ENCODE measurements around the gene LAMB3. TPM values are rescaled to one million over a fixed set of nuclear protein-coding genes. Genes with fewer than 3 reads are reported as not detected.
A peak's percentile ranks its signal among the peaks of the same experiment; 100 is the strongest.

LAMB3 gene
- total RNA-seq, 6 donors from 2014 or later = 26.2 to 146 (median 79.6) TPM

GRCh38 chr1:209662879-209663327, 10.7 kb upstream of the LAMB3 start:
- H3K36me3 ChIP-seq = no peaks in the 10 kb centered on the region
- H3K4me1 ChIP-seq = peaks cover 0 to 11% (median 0%) of the 10 kb centered on the region in 4 donors
- no peak for TF ChIP-seq EP300 (IDR thresholded peaks at IDR 0.05)
- no peak for TF ChIP-seq POLR2AphosphoS5 (IDR thresholded peaks at IDR 0.05)
- no peak for TF ChIP-seq POLR2A (IDR thresholded peaks at IDR 0.05)
- TF ChIP-seq, protein P1, sequence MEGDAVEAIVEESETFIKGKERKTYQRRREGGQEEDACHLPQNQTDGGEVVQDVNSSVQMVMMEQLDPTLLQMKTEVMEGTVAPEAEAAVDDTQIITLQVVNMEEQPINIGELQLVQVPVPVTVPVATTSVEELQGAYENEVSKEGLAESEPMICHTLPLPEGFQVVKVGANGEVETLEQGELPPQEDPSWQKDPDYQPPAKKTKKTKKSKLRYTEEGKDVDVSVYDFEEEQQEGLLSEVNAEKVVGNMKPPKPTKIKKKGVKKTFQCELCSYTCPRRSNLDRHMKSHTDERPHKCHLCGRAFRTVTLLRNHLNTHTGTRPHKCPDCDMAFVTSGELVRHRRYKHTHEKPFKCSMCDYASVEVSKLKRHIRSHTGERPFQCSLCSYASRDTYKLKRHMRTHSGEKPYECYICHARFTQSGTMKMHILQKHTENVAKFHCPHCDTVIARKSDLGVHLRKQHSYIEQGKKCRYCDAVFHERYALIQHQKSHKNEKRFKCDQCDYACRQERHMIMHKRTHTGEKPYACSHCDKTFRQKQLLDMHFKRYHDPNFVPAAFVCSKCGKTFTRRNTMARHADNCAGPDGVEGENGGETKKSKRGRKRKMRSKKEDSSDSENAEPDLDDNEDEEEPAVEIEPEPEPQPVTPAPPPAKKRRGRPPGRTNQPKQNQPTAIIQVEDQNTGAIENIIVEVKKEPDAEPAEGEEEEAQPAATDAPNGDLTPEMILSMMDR (IDR thresholded peaks at IDR 0.05) = no peak
- WGBS, 2 donors = 88 to 97% methylated on average over 3 of the region's 3 CpGs
- ATAC-seq (ENCODE audit: low FRiP score in 2 of 2) (no peak), DNase-seq (no peak)
- H3K27me3 ChIP-seq = no peaks in the 10 kb centered on the region
- no peaks in the 10 kb centered on the region for H3K9me3 ChIP-seq
- no peak overlapping the region for H3K27ac ChIP-seq
- H3K4me3 ChIP-seq = no peak overlapping the region

DNA sequence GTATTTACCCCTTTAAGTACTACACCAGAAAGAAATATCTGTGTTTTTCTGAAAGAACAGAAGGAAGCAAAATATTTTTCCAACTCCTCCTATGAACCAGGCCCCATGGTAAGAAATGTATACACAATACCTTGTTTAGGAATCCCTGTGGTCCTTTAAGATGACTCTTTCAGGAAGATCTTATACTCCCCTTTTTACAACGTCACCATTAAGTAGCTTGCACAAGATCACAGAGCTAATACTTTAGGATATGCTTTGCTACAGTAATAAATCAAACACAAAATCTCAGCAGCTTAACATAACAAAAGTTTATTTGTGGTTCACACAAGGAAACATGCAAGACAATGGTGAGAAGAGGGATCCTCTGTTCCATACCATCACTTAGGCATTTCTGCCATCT, 8.8 kb upstream of the LAMB3 start:
- TF ChIP-seq, protein P1 (IDR thresholded peaks at IDR 0.05) = no peak
- no peak for TF ChIP-seq POLR2A (IDR thresholded peaks at IDR 0.05)
- no peak for TF ChIP-seq POLR2AphosphoS5 (IDR thresholded peaks at IDR 0.05)
- no peak for TF ChIP-seq EP300 (IDR thresholded peaks at IDR 0.05)
- H3K27ac ChIP-seq = no peak overlapping the region

DNA sequence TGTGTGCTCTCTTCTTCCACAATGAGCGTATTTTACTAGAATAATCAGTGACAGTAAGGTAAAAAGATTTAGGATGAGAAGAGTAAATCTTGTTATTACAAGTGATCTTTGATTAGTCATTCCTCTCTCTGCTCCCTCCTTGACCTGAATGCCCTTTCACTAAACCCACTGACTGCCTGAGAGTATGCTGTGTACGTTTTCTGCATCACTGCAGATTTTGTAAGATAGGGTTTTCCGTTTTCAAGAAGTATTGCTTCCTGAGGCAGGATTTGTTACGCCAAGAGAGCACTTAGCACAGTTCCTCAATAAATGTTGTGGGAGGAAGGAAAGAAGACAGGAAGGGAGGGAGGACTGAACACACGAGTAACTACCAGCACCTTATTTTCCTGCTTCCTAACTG, 7.7 kb upstream of the LAMB3 start:
- DNase-seq (no peak), ATAC-seq (ENCODE audit: low FRiP score in 2 of 2) (peak in 1 of 2 donors; percentile 53)
- 10 to 14% methylated on average over 5 of the region's 5 CpGs for WGBS, 2 donors
- Histone ChIP-seq H3K27ac (peak overlapping the region in 3 of 4 donors; percentile 4 to 69 (median 36)), H3K36me3 (no peaks in the 10 kb centered on the region), H3K4me3 (no peak overlapping the region), H3K27me3 (no peaks in the 10 kb centered on the region), H3K4me1 (peaks cover 0 to 12% (median 2%) of the 10 kb centered on the region in 4 donors), H3K9me3 (no peaks in the 10 kb centered on the region)
- peak; percentile 42 to 67 for TF ChIP-seq POLR2AphosphoS5 (IDR thresholded peaks at IDR 0.05)
- peak in 1 of 4 donors; percentile 30 for TF ChIP-seq EP300 (IDR thresholded peaks at IDR 0.05)
- no peak for TF ChIP-seq POLR2A (IDR thresholded peaks at IDR 0.05)

More for the DNA sequence above, 8.8 kb upstream of the LAMB3 start:
- Histone ChIP-seq H3K9me3 (no peaks in the 10 kb centered on the region), H3K27me3 (no peaks in the 10 kb centered on the region), H3K4me3 (no peak overlapping the region), H3K36me3 (no peaks in the 10 kb centered on the region), H3K4me1 (peaks cover 0 to 11% (median 2%) of the 10 kb centered on the region in 4 donors)
- no peak for DNase-seq
- 23 to 26% methylated on average over 1 of the region's 1 CpG for WGBS, 2 donors
- no peak for ATAC-seq (ENCODE audit: low FRiP score in 2 of 2)

GRCh38 chr1:209657918-209658317, 5.7 kb upstream of the LAMB3 start:
- Histone ChIP-seq H3K36me3 (no peaks in the 10 kb centered on the region), H3K4me3 (no peak overlapping the region), H3K27ac (peak overlapping the region in 2 of 4 donors; percentile 55 to 57), H3K9me3 (no peaks in the 10 kb centered on the region), H3K27me3 (no peaks in the 10 kb centered on the region), H3K4me1 (peaks cover 5 to 30% (median 13%) of the 10 kb centered on the region in 4 donors)
- ATAC-seq (ENCODE audit: low FRiP score in 2 of 2) = no peak
- WGBS, 2 donors = 86 to 91% methylated on average over 5 of the region's 5 CpGs
- DNase-seq = no peak
- TF ChIP-seq POLR2A (IDR thresholded peaks at IDR 0.05) (no peak), EP300 (IDR thresholded peaks at IDR 0.05) (no peak), POLR2AphosphoS5 (IDR thresholded peaks at IDR 0.05) (no peak)
- TF ChIP-seq, protein P1 (IDR thresholded peaks at IDR 0.05) = no peak

DNA sequence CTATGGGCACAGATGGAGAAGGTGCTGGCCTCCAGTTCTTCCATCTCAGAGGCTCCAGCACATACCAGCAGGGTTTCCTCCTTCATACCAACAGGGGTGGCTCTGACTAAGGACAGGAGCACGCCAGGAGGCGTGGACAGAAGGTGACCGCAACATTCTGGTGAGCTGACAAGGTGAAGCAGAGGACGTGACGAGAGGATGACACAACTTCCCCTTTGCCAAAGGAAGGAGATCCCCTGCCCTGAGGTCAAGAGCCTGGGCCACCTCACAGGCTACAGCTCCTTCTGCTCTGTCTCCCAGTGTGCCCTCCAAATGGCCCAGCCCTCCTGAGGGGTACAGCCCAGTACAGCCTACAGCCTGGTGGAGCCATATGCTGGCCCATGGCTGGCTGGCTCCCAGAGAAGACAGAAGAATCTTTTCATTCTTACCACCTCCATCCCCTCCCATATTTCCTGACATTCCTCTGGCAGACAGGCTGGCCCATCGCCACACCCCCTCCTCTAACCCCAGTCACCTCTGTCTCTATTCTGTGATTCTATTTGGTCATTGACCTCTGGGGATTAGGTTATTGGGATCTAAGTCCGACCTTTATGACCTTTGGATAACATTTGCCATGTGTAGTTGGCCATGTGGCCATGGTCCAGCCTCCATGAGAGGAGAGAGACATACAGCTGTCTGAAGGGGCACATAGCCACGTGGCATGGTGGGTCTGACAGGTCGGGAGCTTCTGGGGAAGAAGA, 5.1 kb upstream of the LAMB3 start:
- WGBS, 2 donors = 72 to 76% methylated on average over 9 of the region's 9 CpGs
- peak; percentile 3 to 11 for ATAC-seq (ENCODE audit: low FRiP score in 2 of 2)

More for the DNA sequence above, 5.1 kb upstream of the LAMB3 start:
- peak in 1 of 2 donors; percentile 71 for DNase-seq
- no peak for TF ChIP-seq POLR2A (IDR thresholded peaks at IDR 0.05)
- TF ChIP-seq, protein P1 (IDR thresholded peaks at IDR 0.05) = peak in 1 of 6 experiments; percentile 10
- peak; percentile 67 to 68 for TF ChIP-seq POLR2AphosphoS5 (IDR thresholded peaks at IDR 0.05)
- H3K27me3 ChIP-seq = no peaks in the 10 kb centered on the region
- H3K4me1 ChIP-seq = peaks cover 5 to 36% (median 16%) of the 10 kb centered on the region in 4 donors
- no peaks in the 10 kb centered on the region for H3K9me3 ChIP-seq
- peak overlapping the region in 2 of 4 donors; percentile 55 to 57 for H3K27ac ChIP-seq
- no peaks in the 10 kb centered on the region for H3K36me3 ChIP-seq
- no peak overlapping the region for H3K4me3 ChIP-seq

Measured in upper lobe of left lung (tissue), 6 donors.